A549 (cell line): ENCODE data around the gene C5orf58. TPM values are rescaled to one million over a fixed set of nuclear protein-coding genes. Genes with fewer than 3 reads are reported as not detected.

ENCODE experiments used
- ATAC-seq, 2 experiments: fragments of 200-7000 bp in 1 of 2; fragments of >200 bp in 1 of 2; cut with Nextera tagmentation in 1 of 2; cut with Tn5 transposase in 1 of 2; 3 replicates each; pipeline versions ENCODE4 v1.8.0 to v1.9.1; 2018 to 2020; ENCODE audit warnings: mild to moderate bottlenecking in 1 of 2, moderate library complexity in 1 of 2
- CTCF ChIA-PET: fragments of 300-600 bp; sonication (Branson Sonifier 250); formaldehyde crosslinking; extraction: SDS; loops from one replicate; lab custom pipeline; 2021; ENCODE audit warnings: antibody characterized with exemption, inconsistent platforms; lab: Yijun Ruan, JAX
- POLR2A ChIA-PET: fragments of 350-600 bp; formaldehyde crosslinking; extraction: SDS; loops from one replicate; lab custom pipeline; 2021; ENCODE audit warnings: antibody characterized with exemption, inconsistent platforms; lab: Yijun Ruan, JAX
- DNase-seq, 2 experiments: peaks; one replicate each; pipeline versions ENCODE4 v3.0.0 to v3.0.0-alpha.2; 2011 to 2016; ENCODE audit warnings: low read depth in 1 of 2, low spot score in 1 of 2
- FAIRE-seq: peaks from 2 replicates; lab custom pipeline; 2011; peaks lifted over from hg19 to GRCh38; lab: Jason Lieb, UNC
- H3K27ac ChIP-seq, 2 experiments: fragments of >200 bp; sonication (Bioruptor Twin); formaldehyde crosslinking; 3 replicates each; pipeline ENCODE4 v1.5.1; 2016 to 2017
- H3K4me1 ChIP-seq: fragments of >200 bp; sonication (Bioruptor Twin); formaldehyde crosslinking; 3 replicates; pipeline ENCODE4 v1.6.1; 2016
- H3K4me2 ChIP-seq: fragments of >200 bp; sonication (Bioruptor Twin); formaldehyde crosslinking; 3 replicates; pipeline ENCODE4 v1.6.1; 2016
- H3K4me3 ChIP-seq: fragments of >200 bp; sonication (Bioruptor Twin); formaldehyde crosslinking; 3 replicates; pipeline ENCODE4 v1.5.1; 2016
- H3K9me3 ChIP-seq: fragments of >200 bp; sonication (Bioruptor Twin); formaldehyde crosslinking; 3 replicates; pipeline ENCODE4 v1.6.1; 2016
- CBX8 ChIP-seq: fragments of 200-600 bp; sonication (generic); IDR thresholded peaks from 2 replicates; pipeline ENCODE4 v1.6.1; 2016
- EHF ChIP-seq: fragments of 250-450 bp; sonication (Bioruptor Pico); IDR thresholded peaks from 2 replicates; pipeline ENCODE4 v1.5.0; 2020; ENCODE audit warnings: mild to moderate bottlenecking
- EP300 ChIP-seq, 2 experiments: fragments of >200 bp; sonication (Bioruptor Twin); formaldehyde crosslinking; IDR thresholded peaks; 2 replicates in 1 of 2; 3 replicates in 1 of 2; pipeline ENCODE4 v1.6.1; 2016 to 2017
- FOSB ChIP-seq: fragments of 250-450 bp; sonication (Bioruptor Pico); IDR thresholded peaks from 2 replicates; pipeline ENCODE4 v1.5.0; 2020; ENCODE audit warnings: mild to moderate bottlenecking, moderate library complexity
- FOXS1 ChIP-seq: fragments of 250-450 bp; sonication (Bioruptor Pico); IDR thresholded peaks from 2 replicates; pipeline ENCODE4 v1.5.0; 2020; ENCODE audit warnings: mild to moderate bottlenecking, moderate library complexity
- JUN ChIP-seq, 2 experiments: fragments of >200 bp; sonication (Bioruptor Twin); formaldehyde crosslinking; IDR thresholded peaks; 2 replicates in 1 of 2; 3 replicates in 1 of 2; pipeline ENCODE4 v1.6.1; 2016 to 2017
- KDM1A ChIP-seq: fragments of 200-600 bp; sonication (generic); IDR thresholded peaks from 2 replicates; pipeline ENCODE4 v1.6.1; 2016; ENCODE audit warnings: low read depth, mild to moderate bottlenecking
- NFE2L2 ChIP-seq: fragments of 150-350 bp; conservative IDR thresholded peaks from 2 replicates; pipeline ENCODE4 v1.6.1; 2014; ENCODE audit warnings: low read length
- NPAS2 ChIP-seq: fragments of 250-450 bp; sonication (Bioruptor Pico); IDR thresholded peaks from 2 replicates; pipeline ENCODE4 v1.8.0; 2022; ENCODE audit warnings: mild to moderate bottlenecking, moderate library complexity, borderline replicate concordance
- NR3C1 ChIP-seq: fragments of >200 bp; sonication (Bioruptor Twin); formaldehyde crosslinking; IDR thresholded peaks from 3 replicates; pipeline ENCODE4 v1.6.1; 2017
- POLR2A ChIP-seq: IDR thresholded peaks from 2 replicates; pipeline ENCODE4 v1.6.1; 2012; ENCODE audit warnings: mild to moderate bottlenecking, low read length
- POLR2AphosphoS2 ChIP-seq: conservative IDR thresholded peaks from 2 replicates; pipeline ENCODE4 v1.6.1; 2012; ENCODE audit warnings: low read length, improper control_type of control experiment, inconsistent platforms
- RAD21 ChIP-seq, 2 experiments: fragments of >200 bp in 1 of 2; sonication (Bioruptor Twin) in 1 of 2; formaldehyde crosslinking in 1 of 2; IDR thresholded peaks in 1 of 2; conservative IDR thresholded peaks in 1 of 2; 2 replicates in 1 of 2; 3 replicates in 1 of 2; pipeline ENCODE4 v1.6.1; 2012 to 2018; ENCODE audit warnings: inconsistent platforms in 1 of 2
- RARB ChIP-seq: fragments of 250-450 bp; sonication (Bioruptor Pico); IDR thresholded peaks from 2 replicates; pipeline ENCODE4 v1.8.0; 2021; ENCODE audit warnings: mild to moderate bottlenecking, moderate library complexity
- RCOR1 ChIP-seq: fragments of 150-350 bp; IDR thresholded peaks from 2 replicates; pipeline ENCODE4 v1.6.1; 2014; ENCODE audit warnings: antibody characterized with exemption, low read length, low read depth
- RFX5 ChIP-seq: fragments of 450-650 bp; IDR thresholded peaks from 2 replicates; pipeline ENCODE4 v1.7.1; 2014; ENCODE audit warnings: antibody characterized with exemption, mild to moderate bottlenecking, moderate library complexity
- SMC3 ChIP-seq: fragments of >200 bp; sonication (Bioruptor Twin); formaldehyde crosslinking; IDR thresholded peaks from 3 replicates; pipeline ENCODE4 v1.6.1; 2018; ENCODE audit warnings: inconsistent platforms
- SREBF2 ChIP-seq: fragments of 450-650 bp; IDR thresholded peaks from 2 replicates; pipeline ENCODE4 v1.6.1; 2014; ENCODE audit warnings: mild to moderate bottlenecking, moderate library complexity
- TFCP2L1 ChIP-seq: fragments of 250-450 bp; sonication (Bioruptor Pico); IDR thresholded peaks from 2 replicates; pipeline ENCODE4 v1.5.0; 2021; ENCODE audit warnings: mild to moderate bottlenecking
- ZNF302 ChIP-seq: fragments of 250-450 bp; sonication (Bioruptor Pico); IDR thresholded peaks from 2 replicates; pipeline ENCODE4 v1.9.0; 2021; ENCODE audit warnings: inconsistent platforms, mild to moderate bottlenecking, moderate library complexity
- WGBS: methylation state at CpG from one replicate; pipeline ENCODE4 v1.1.6; 2017; ENCODE audit errors: missing lambda C conversion rate; 5-methylcytosine and 5-hydroxymethylcytosine counted together
- polyA minus RNA-seq: library from RNA; depleted of rRNA, polyadenylated mRNA; stranded (reverse); fragments of >200 nt; gene quantifications from 2 replicates; pipeline ENCODE4 v1.2.3, GENCODE V29; 2011; rRNA and poly(A)+ RNA removed
- polyA plus RNA-seq, 4 experiments: library from polyadenylated mRNA; depleted of rRNA in 3 of 4; stranded (reverse); fragments of >200 nt; fragmentation: RNase III in 1 of 4; extraction: RNeasy Plus Mini Kit Qiagen cat#74134 plus additional on column Dnase treatment in 1 of 4; gene quantifications; 2 replicates in 3 of 4; 3 replicates in 1 of 4; pipeline ENCODE4 v1.2.3, GENCODE V29; 2011 to 2017
- TF ChIP-seq, protein P1 (sequence below): fragments of 150-350 bp; IDR thresholded peaks from 2 replicates; pipeline ENCODE4 v1.6.1; 2014; ENCODE audit warnings: low read depth, mild to moderate bottlenecking, low read length
- TF ChIP-seq, protein P2 (sequence below): fragments of >200 bp; sonication (Bioruptor Twin); formaldehyde crosslinking; IDR thresholded peaks from 3 replicates; pipeline ENCODE4 v1.5.1; 2016
- TF ChIP-seq, protein P3 (sequence below): fragments of 200-600 bp; sonication (generic); IDR thresholded peaks from 2 replicates; pipeline ENCODE4 v1.6.1; 2016; ENCODE audit warnings: antibody characterized with exemption, mild to moderate bottlenecking, moderate library complexity
- TF ChIP-seq, protein P4 (sequence below): fragments of >200 bp; sonication (Bioruptor Twin); formaldehyde crosslinking; IDR thresholded peaks from 2 replicates; pipeline ENCODE4 v1.6.1; 2016

The C5orf58 gene, protein sequence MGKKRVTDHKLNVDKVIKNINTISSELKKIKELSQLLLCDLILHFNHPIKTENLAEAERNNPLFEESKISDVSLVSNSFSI
- polyA plus RNA-seq (2011; rRNA removed) (not detected in 2 replicates), polyA plus RNA-seq (2017; fragmentation: RNase III; extraction: RNeasy Plus Mini Kit Qiagen cat#74134 plus additional on column Dnase treatment) (not detected in 3 replicates), polyA minus RNA-seq (not detected in 2 replicates)
- polyA plus RNA-seq (2012; cell fraction: cytosol; rRNA removed) = not detected in 2 replicates
- polyA plus RNA-seq (2012; cell fraction: nucleus; rRNA removed) = 0.06 TPM in 1 of 2 replicates, not detected in the other

DNA sequence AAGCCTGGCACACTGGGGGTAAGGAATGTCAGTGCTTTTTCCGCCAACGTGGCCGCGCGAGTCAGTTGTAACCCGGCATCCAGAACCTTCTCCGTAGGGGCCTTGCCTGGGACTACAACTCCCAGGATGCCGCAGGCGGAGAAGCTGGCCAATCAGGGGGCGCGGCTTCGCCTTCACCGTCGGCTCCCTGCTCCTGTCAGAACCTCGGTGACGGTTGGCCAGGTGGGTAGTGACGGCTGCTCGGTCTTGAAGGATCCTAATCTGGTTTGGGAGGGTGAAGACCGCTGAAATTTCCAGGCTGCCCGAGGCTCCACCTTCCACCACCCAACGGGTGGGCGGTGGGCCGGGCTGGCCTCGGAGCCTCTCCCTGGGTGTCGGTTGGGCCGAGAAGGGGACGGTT lies at the start of gene C5orf58:
Gene C5orf58 (plus strand): TSS at position 200 of the 400 bp plus-strand sequence. CDS start 1,992 bp downstream, outside the sequence.
- CTCF ChIA-PET = interaction anchor here (0.8 to 2.7 kb wide), 5 partner anchors 35 to 401 kb away, joined by 3 to 9 read pairs (median 3); no protein-coding TSS in a partner anchor
- Histone ChIP-seq H3K27ac (no peak within 1 kb of the TSS), H3K4me3 (no peak within 1 kb of the TSS)
- FAIRE-seq = no peak
- no peak for TF ChIP-seq POLR2AphosphoS2
- TF ChIP-seq, protein P1, sequence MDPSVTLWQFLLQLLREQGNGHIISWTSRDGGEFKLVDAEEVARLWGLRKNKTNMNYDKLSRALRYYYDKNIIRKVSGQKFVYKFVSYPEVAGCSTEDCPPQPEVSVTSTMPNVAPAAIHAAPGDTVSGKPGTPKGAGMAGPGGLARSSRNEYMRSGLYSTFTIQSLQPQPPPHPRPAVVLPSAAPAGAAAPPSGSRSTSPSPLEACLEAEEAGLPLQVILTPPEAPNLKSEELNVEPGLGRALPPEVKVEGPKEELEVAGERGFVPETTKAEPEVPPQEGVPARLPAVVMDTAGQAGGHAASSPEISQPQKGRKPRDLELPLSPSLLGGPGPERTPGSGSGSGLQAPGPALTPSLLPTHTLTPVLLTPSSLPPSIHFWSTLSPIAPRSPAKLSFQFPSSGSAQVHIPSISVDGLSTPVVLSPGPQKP = no peak
- TF ChIP-seq CBX8 = no peak
- no peak for TF ChIP-seq EP300 (IDR thresholded peaks at IDR 0.05)
- no peak for TF ChIP-seq ZNF302 (CRISPR knock-in tag)
- no peak for TF ChIP-seq EHF
- no peak for TF ChIP-seq NR3C1
- TF ChIP-seq KDM1A = no peak
- TF ChIP-seq POLR2A = no peak
- no peak for TF ChIP-seq NFE2L2
- TF ChIP-seq, all 56 proteins: peak for 0
- no peak for ATAC-seq
- DNase-seq = no peak
- H3K4me2 ChIP-seq = no peak within 1 kb of the TSS
- POLR2A ChIA-PET = no interaction called here
- H3K9me3 ChIP-seq = no peaks in the 10 kb centered on the region
- no peaks in the 10 kb centered on the region for H3K4me1 ChIP-seq
- 94% methylated on average over 21 of the region's 27 CpGs for WGBS

DNA sequence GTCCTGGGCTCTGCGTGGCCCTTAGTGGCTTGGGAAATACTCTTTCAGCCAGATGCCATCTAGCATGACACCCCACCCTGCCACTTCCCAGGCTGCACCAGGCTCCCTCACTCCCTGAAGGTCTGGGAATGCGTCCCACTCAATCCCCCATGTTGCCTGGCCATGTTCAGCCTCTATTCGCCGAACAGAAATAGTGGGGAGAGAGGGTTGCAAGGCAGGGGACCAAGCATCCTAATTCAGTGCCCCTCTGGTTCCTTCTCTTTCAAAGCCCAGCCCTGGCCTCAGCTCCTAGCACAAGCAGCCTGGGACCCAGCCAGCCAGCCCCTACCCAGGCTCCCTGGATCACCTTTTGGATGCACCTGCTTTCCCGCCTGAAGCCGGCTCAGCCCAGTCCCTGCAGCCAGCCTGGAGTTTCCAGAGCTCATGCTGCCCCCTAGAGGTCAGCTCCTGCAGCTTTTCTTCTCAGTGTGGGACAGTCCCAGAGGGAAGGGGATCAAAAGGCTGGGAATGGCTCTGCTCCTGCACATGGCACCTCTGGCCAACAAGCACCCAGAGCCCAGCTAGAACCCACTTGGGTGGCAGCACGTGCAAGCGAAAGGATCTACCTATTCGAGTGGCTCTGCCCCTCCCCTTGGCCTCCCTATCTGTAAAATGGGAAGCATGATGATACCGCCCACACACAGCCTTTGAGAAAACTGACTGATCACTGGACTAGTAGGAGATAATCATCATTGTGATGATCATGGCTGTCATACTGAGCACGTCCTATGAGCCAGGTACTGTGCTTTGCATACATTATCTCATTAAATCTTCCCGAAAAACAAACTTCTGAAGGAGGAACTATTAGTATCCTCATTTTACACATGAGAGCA lies 48.7 kb upstream of the C5orf58 start:
- Histone ChIP-seq H3K9me3 (no peaks in the 10 kb centered on the region), H3K4me3 (no peak overlapping the region), H3K27ac (peak overlapping the region in 1 of 2 experiments; percentile 32; a peak in 2 of 6 replicates), H3K4me1 (no peaks in the 10 kb centered on the region; the same call in 2 of the 3 replicates), H3K4me2 (no peak overlapping the region)
- DNase-seq (peak; percentile 62 to 66), ATAC-seq (peak; percentile 95 to 99)
- TF ChIP-seq FOSB (CRISPR knock-in tag) = no peak
- TF ChIP-seq FOXS1 (CRISPR knock-in tag) = no peak
- TF ChIP-seq, protein P2, sequence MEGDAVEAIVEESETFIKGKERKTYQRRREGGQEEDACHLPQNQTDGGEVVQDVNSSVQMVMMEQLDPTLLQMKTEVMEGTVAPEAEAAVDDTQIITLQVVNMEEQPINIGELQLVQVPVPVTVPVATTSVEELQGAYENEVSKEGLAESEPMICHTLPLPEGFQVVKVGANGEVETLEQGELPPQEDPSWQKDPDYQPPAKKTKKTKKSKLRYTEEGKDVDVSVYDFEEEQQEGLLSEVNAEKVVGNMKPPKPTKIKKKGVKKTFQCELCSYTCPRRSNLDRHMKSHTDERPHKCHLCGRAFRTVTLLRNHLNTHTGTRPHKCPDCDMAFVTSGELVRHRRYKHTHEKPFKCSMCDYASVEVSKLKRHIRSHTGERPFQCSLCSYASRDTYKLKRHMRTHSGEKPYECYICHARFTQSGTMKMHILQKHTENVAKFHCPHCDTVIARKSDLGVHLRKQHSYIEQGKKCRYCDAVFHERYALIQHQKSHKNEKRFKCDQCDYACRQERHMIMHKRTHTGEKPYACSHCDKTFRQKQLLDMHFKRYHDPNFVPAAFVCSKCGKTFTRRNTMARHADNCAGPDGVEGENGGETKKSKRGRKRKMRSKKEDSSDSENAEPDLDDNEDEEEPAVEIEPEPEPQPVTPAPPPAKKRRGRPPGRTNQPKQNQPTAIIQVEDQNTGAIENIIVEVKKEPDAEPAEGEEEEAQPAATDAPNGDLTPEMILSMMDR = peak; percentile 79
- no peak for TF ChIP-seq SREBF2
- TF ChIP-seq RARB (CRISPR knock-in tag) = no peak
- TF ChIP-seq, protein P3, sequence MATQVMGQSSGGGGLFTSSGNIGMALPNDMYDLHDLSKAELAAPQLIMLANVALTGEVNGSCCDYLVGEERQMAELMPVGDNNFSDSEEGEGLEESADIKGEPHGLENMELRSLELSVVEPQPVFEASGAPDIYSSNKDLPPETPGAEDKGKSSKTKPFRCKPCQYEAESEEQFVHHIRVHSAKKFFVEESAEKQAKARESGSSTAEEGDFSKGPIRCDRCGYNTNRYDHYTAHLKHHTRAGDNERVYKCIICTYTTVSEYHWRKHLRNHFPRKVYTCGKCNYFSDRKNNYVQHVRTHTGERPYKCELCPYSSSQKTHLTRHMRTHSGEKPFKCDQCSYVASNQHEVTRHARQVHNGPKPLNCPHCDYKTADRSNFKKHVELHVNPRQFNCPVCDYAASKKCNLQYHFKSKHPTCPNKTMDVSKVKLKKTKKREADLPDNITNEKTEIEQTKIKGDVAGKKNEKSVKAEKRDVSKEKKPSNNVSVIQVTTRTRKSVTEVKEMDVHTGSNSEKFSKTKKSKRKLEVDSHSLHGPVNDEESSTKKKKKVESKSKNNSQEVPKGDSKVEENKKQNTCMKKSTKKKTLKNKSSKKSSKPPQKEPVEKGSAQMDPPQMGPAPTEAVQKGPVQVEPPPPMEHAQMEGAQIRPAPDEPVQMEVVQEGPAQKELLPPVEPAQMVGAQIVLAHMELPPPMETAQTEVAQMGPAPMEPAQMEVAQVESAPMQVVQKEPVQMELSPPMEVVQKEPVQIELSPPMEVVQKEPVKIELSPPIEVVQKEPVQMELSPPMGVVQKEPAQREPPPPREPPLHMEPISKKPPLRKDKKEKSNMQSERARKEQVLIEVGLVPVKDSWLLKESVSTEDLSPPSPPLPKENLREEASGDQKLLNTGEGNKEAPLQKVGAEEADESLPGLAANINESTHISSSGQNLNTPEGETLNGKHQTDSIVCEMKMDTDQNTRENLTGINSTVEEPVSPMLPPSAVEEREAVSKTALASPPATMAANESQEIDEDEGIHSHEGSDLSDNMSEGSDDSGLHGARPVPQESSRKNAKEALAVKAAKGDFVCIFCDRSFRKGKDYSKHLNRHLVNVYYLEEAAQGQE = no peak
- TF ChIP-seq RAD21 (conservative IDR thresholded peaks at IDR 0.05 in 1 of 2, IDR thresholded peaks at IDR 0.05 in 1 of 2) = peak; percentile 95 to 98
- TF ChIP-seq TFCP2L1 (CRISPR knock-in tag) = no peak
- TF ChIP-seq JUN (IDR thresholded peaks at IDR 0.05) = no peak
- TF ChIP-seq RFX5 = no peak
- TF ChIP-seq, protein P4, sequence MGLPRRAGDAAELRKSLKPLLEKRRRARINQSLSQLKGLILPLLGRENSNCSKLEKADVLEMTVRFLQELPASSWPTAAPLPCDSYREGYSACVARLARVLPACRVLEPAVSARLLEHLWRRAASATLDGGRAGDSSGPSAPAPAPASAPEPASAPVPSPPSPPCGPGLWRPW = no peak
- no peak for TF ChIP-seq POLR2A
- no peak for TF ChIP-seq RCOR1
- TF ChIP-seq SMC3 = peak; percentile 95
- TF ChIP-seq NPAS2 (CRISPR knock-in tag) = no peak
- TF ChIP-seq, all 56 proteins: peak for 3
- CTCF ChIA-PET = interaction anchor here (0.6 to 30.2 kb wide), 35 partner anchors 7 to 598 kb away, joined by 3 to 691 read pairs (median 4); partner anchors contain the start of genes FOXI1 and INSYN2B
- POLR2A ChIA-PET = no interaction called here
- peak; percentile 91 for FAIRE-seq
- 50% methylated on average over 11 of the region's 12 CpGs for WGBS
